ENCODE results near the gene CACNB4.
"Not testable (repeated sequence)": the region's sequence is repeated elsewhere in the genome, so short reads cannot be mapped to it uniquely, and the experiment has no call there.

CACNB4 gene

DNA sequence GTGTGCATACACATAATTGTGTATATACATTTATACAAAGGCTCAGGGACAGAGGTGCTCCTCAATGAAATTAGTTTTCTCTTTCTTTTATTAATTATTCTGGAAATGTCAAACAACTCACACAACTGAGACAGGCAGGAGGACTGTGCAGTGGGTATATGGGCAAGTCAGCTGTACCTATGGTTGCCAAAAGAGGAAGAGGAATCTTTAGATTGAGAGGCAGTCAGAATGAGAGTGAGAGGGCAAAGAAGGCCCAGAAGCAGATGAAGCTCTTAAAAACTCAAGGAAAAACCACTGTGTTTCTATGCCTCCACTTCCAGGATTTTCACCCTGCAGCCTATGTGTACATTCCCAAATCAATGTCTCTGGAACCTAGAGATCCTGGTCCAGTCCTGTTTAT is 79.1 kb downstream of the CACNB4 start:
- DNase-seq (ENCODE audit: low spot score), result no peak
- TF ChIP-seq, protein P1, sequence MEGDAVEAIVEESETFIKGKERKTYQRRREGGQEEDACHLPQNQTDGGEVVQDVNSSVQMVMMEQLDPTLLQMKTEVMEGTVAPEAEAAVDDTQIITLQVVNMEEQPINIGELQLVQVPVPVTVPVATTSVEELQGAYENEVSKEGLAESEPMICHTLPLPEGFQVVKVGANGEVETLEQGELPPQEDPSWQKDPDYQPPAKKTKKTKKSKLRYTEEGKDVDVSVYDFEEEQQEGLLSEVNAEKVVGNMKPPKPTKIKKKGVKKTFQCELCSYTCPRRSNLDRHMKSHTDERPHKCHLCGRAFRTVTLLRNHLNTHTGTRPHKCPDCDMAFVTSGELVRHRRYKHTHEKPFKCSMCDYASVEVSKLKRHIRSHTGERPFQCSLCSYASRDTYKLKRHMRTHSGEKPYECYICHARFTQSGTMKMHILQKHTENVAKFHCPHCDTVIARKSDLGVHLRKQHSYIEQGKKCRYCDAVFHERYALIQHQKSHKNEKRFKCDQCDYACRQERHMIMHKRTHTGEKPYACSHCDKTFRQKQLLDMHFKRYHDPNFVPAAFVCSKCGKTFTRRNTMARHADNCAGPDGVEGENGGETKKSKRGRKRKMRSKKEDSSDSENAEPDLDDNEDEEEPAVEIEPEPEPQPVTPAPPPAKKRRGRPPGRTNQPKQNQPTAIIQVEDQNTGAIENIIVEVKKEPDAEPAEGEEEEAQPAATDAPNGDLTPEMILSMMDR (IDR thresholded peaks at IDR 0.05; ENCODE audit: extremely low read depth, insufficient read depth, missing control alignments), result no peak
- in situ Hi-C loops (cut with MboI; ENCODE audit: low pct_unique_long_range_greater_than_20kb, low sequenced_read_pairs, unreplicated experiment), result loop anchor here (10.0 to 25.0 kb wide), 2 partner anchors 405 to 557 kb away; no protein-coding TSS in a partner anchor

DNA sequence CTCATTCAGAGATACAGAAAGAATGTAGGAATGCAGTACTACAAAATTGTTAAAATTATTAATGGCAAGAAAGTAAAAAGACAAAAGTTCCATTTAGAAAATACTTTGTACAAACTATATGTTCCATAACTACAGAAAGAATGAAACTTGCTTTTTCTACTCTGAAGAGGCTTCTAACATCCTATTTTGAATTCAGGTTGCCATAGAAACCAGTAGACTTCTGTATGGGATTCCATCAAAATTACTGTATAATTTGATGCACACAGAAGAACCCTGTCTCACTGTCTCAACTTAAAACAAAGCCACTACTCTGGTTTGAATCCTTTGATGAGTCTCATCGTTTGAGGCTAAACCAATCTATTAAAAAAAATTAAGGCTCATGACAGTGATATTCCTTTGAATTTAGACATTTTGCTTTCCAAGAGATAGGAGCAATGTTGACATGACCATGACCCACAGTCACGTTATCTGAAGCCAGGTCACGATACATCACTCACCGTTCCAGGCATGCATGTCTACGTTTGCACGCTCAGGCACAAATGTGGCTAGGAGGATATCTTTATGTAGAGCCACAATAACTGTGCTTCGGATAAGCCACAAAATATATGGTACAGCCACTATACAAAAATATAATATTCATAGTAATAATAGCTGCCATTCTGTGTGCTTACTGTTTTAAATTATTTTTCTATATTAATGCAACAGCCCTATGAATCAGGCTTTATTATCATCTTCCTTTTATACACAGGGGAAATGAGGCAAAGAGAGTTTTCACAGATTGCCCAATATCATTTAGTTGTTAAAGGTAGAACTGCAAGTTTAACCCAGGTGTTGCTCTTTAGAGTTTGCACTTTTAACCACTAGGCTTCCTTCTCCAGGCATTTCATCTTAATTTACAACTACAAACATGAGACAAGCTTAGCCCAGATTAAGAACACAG is 82.4 kb downstream of the CACNB4 start:
- in situ Hi-C loops (cut with MboI; ENCODE audit: low pct_unique_long_range_greater_than_20kb, low sequenced_read_pairs, unreplicated experiment), result loop anchor here (25.0 kb wide), 1 partner anchor 554 kb away; no protein-coding TSS in a partner anchor
- TF ChIP-seq, protein P1 (IDR thresholded peaks at IDR 0.05; ENCODE audit: extremely low read depth, insufficient read depth, missing control alignments), result no peak
- DNase-seq (ENCODE audit: low spot score), result no peak

DNA sequence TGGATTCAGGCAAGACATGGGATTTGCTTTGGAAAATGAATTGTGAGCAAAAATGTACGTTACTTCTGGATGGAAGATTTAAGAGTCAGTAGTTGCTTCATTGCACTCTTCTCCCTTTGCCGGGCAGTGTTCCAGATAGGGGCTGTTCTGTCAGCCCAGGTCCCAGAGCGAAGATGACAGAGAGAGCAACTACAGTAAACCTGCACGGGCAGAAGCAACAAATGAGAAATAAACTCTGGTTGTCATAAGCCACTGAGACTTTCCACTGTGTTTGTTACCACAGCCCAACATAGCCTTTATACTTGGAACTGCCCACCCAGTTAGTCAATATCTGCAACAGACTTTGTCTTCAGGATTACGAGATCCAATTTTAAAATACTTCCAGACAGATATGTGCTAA is 83.3 kb downstream of the CACNB4 start:
- DNase-seq (ENCODE audit: low spot score), result no peak
- in situ Hi-C loops (cut with MboI; ENCODE audit: low pct_unique_long_range_greater_than_20kb, low sequenced_read_pairs, unreplicated experiment), result loop anchor here (25.0 kb wide), 1 partner anchor 553 kb away; no protein-coding TSS in a partner anchor
- TF ChIP-seq, protein P1 (IDR thresholded peaks at IDR 0.05; ENCODE audit: extremely low read depth, insufficient read depth, missing control alignments), result no peak

DNA sequence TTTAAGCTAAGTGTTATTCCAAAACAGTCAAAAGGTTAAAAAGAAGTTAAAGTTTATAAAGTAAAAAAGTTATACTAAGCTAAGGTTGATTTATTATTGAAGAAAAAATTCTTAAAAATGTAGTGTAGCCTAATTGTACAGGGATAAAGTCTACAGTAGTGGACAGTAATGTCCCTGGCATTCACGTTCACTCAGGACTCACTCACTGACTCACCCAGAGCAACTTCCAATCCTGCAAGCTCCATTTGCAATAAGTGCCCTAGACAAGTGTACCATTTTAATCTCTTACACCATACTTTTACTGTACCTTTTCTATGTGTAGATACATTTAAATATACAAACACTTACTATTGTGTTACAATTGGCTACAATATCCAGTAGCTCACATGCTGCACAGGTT is 86.1 kb downstream of the CACNB4 start:
- in situ Hi-C loops (cut with MboI; ENCODE audit: low pct_unique_long_range_greater_than_20kb, low sequenced_read_pairs, unreplicated experiment), result loop anchor here (25.0 kb wide), 1 partner anchor 550 kb away; no protein-coding TSS in a partner anchor

DNA sequence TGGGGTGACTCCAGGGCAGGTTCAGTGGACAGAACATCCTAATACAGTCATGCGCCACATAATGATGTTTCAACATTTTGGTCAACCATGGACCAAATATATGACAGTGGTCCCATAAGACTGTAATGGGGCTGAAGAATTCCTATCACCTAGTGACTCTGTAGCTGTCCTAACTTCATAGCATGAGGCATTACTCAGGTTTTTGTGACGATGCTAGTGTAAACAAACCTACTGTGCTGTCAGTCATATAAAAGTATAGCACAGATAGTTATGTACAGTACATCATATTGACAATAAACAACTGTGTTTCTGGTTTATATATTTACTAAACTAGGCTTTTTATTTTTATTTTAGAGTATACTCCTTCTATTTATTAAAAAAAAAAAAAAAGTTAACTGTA is 87.1 kb downstream of the CACNB4 start:
- in situ Hi-C loops (cut with MboI; ENCODE audit: low pct_unique_long_range_greater_than_20kb, low sequenced_read_pairs, unreplicated experiment), result loop anchor here (25.0 kb wide), 1 partner anchor 549 kb away; no protein-coding TSS in a partner anchor
- TF ChIP-seq, protein P1 (IDR thresholded peaks at IDR 0.05; ENCODE audit: extremely low read depth, insufficient read depth, missing control alignments), result no peak
- no peak for DNase-seq (ENCODE audit: low spot score)

More for the DNA sequence above, 86.1 kb downstream of the CACNB4 start:
- TF ChIP-seq, protein P1 (IDR thresholded peaks at IDR 0.05; ENCODE audit: extremely low read depth, insufficient read depth, missing control alignments), result no peak
- DNase-seq (ENCODE audit: low spot score), result no peak

DNA sequence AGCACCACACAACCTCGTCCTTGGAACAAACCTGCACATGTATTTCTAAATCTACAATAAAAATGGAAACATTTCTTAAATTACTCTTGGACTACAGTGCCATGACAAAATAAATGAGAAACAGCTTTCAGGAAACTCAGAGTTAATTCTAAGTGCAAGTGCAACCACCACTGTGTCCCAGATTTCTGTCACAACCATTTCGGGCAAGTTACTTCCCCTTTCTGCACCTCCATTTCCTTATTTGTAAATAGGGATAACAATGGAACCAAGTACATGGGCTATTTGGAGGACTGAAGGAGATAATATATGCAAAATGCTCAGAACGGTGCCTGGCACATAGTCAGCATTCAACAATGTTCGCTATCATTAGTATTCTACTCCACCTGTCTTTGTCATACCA is 93.2 kb downstream of the CACNB4 start:
- no peak for DNase-seq (ENCODE audit: low spot score)
- in situ Hi-C loops (cut with MboI; ENCODE audit: low pct_unique_long_range_greater_than_20kb, low sequenced_read_pairs, unreplicated experiment), result loop anchor here (25.0 kb wide), 1 partner anchor 543 kb away; no protein-coding TSS in a partner anchor

DNA sequence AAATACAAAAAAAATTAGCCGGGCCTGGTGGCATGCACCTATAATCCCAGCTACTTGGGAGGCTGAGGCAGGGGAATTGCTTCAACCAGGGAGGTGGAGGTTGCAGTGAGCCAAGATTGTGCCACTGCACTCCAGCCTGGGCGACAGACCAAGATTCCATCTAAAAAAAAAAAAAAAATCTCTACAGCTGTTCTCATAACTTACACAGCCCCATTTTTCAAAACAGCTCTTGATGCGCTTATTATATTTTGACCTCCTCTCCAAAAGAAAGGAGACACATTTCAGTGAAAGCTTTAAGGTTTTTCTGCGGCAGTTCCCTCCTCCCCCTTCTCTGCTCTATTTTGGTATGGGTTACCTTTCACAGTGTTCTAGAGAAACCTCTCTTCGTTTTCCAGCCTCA is 95.6 kb downstream of the CACNB4 start:
- not testable (repeated sequence) for DNase-seq (ENCODE audit: low spot score)
- in situ Hi-C loops (cut with MboI; ENCODE audit: low pct_unique_long_range_greater_than_20kb, low sequenced_read_pairs, unreplicated experiment), result loop anchor here (25.0 kb wide), 1 partner anchor 541 kb away; no protein-coding TSS in a partner anchor

More for the DNA sequence above, 93.2 kb downstream of the CACNB4 start:
- TF ChIP-seq, protein P1 (IDR thresholded peaks at IDR 0.05; ENCODE audit: extremely low read depth, insufficient read depth, missing control alignments), result no peak

Measured in GM13977 (cell line).